ENCODE results near the gene GABBR2. TPM values are rescaled to one million over a fixed set of nuclear protein-coding genes. Genes with fewer than 3 reads are reported as not detected.

GABBR2 gene
- total and polyA plus RNA-seq, 2 of the 8 experiments (the other 6 are each of a cell fraction or from before 2014, with no cell fraction given), result 0.50 to 1.2 TPM

GRCh38 chr9:98719055-98719454 is 10.3 kb upstream of the GABBR2 start:
- Histone ChIP-seq H2BK20ac (ENCODE audit: low read length) (no peak overlapping the region), H2BK120ac (replicated peaks; ENCODE audit: low read depth, low read length) (no peak overlapping the region), H3K36me3 (ENCODE audit: control insufficient read depth in 2 of 4, insufficient read depth in 4 of 4, low read length in 3 of 4) (no peaks in the 10 kb centered on the region), H4K5ac (ENCODE audit: insufficient read length, low read depth, low read length) (no peak overlapping the region), H2AK5ac (ENCODE audit: low read depth, low read length) (no peak overlapping the region), H3K9me3 (ENCODE audit: insufficient read depth in 2 of 2, low read depth in 1 of 2, low read length in 1 of 2) (no peaks in the 10 kb centered on the region), H4K91ac (replicated peaks; ENCODE audit: insufficient read length, low read length) (no peak overlapping the region), H4K8ac (ENCODE audit: extremely low read depth, insufficient read depth, low read length) (no peak overlapping the region), H2AFZ (ENCODE audit: low read length) (no peak overlapping the region), H3K23me2 (ENCODE audit: low read depth, low read length) (no peaks in the 10 kb centered on the region), H2BK5ac (ENCODE audit: low read depth, low read length) (no peak overlapping the region), H3K4me3 (ENCODE audit: extremely low read depth in 1 of 4, insufficient read depth in 2 of 4, low read depth in 3 of 4, low read length in 4 of 4) (no peak overlapping the region), H3K18ac (ENCODE audit: extremely low read depth, low read length) (no peak overlapping the region), H2BK15ac (ENCODE audit: low read length) (no peak overlapping the region), H3K4ac (replicated peaks; ENCODE audit: insufficient read length, low read depth, low read length) (no peak overlapping the region), H3K4me1 (replicated peaks in 1 of 4; ENCODE audit: control insufficient read depth in 3 of 4, insufficient read depth in 4 of 4, low read length in 3 of 4) (no peaks in the 10 kb centered on the region), H3K27ac (ENCODE audit: low read depth, low read length) (no peak overlapping the region), H3K79me1 (ENCODE audit: low read depth, low read length) (no peaks in the 10 kb centered on the region), H3K27me3 (replicated peaks in 1 of 4; ENCODE audit: control insufficient read depth in 3 of 4, extremely low read depth in 1 of 4, insufficient read depth in 3 of 4, low read length in 3 of 4) (no peaks in the 10 kb centered on the region; a peak in 1 of 7 replicates), H4K20me1 (replicated peaks in 1 of 2; ENCODE audit: control insufficient read depth in 1 of 2, insufficient read depth in 2 of 2, low read length in 2 of 2) (no peaks in the 10 kb centered on the region), H3K56ac (replicated peaks; ENCODE audit: insufficient read length, low read depth, low read length) (no peak overlapping the region), H3K9ac (replicated peaks in 1 of 4; ENCODE audit: extremely low read depth in 1 of 4, low read depth in 3 of 4, low read length in 3 of 4) (no peak overlapping the region), H2BK12ac (ENCODE audit: low read depth, low read length) (no peak overlapping the region), H3K4me2 (ENCODE audit: insufficient read depth in 1 of 2, low read depth in 2 of 2, low read length in 2 of 2) (no peak overlapping the region), H3K23ac (ENCODE audit: insufficient read length) (no peak overlapping the region), H3K79me2 (ENCODE audit: control insufficient read depth in 1 of 2, insufficient read depth in 2 of 2, low read length in 2 of 2) (no peaks in the 10 kb centered on the region), H3K14ac (ENCODE audit: insufficient read length) (no peak overlapping the region)
- DNase-seq (ENCODE audit: low read depth in 1 of 2, low spot score in 2 of 2), result no peak
- CTCF ChIA-PET (ENCODE audit: partially characterized antibody), result no interaction called here
- no peak for FAIRE-seq
- TF ChIP-seq, protein P1, sequence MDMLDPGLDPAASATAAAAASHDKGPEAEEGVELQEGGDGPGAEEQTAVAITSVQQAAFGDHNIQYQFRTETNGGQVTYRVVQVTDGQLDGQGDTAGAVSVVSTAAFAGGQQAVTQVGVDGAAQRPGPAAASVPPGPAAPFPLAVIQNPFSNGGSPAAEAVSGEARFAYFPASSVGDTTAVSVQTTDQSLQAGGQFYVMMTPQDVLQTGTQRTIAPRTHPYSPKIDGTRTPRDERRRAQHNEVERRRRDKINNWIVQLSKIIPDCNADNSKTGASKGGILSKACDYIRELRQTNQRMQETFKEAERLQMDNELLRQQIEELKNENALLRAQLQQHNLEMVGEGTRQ (IDR thresholded peaks at IDR 0.05; ENCODE audit: low read length), result no peak
- TF ChIP-seq SUZ12 (IDR thresholded peaks at IDR 0.05; ENCODE audit: low read length) (no peak), EP300 (IDR thresholded peaks at IDR 0.05; ENCODE audit: borderline replicate concordance in 1 of 2, low read depth in 2 of 2, low read length in 2 of 2) (no peak), BRCA1 (IDR thresholded peaks at IDR 0.05; ENCODE audit: low read depth, low read length) (no peak), POLR2AphosphoS5 (IDR thresholded peaks at IDR 0.05; ENCODE audit: low read depth, low read length) (no peak), SP2 (IDR thresholded peaks at IDR 0.05; ENCODE audit: low read length) (no peak), RXRA (IDR thresholded peaks at IDR 0.05; ENCODE audit: insufficient read depth, low read depth, low read length) (no peak), CTBP2 (IDR thresholded peaks at IDR 0.05; ENCODE audit: borderline replicate concordance, insufficient read depth, insufficient read length, low read length) (no peak), CBX8 (IDR thresholded peaks at IDR 0.05; ENCODE audit: borderline replicate concordance, low read depth, low read length) (no peak)
- 94% methylated on average over 2 of the region's 2 CpGs; no CpG with 5 or more reads in 1 of the 2 experiments for WGBS, 2 experiments (ENCODE audit: extremely low coverage in 1 of 2, insufficient coverage in 1 of 2, insufficient read length in 1 of 2, insufficient replicate concordance in 2 of 2, low coverage in 1 of 2, low lambda C conversion rate in 2 of 2, missing lambda C conversion rate in 1 of 2)
- POLR2A ChIA-PET (ENCODE audit: partially characterized antibody), result no interaction called here

Data from H1 (cell line).